Osteoblast (primary cell): ENCODE data around the gene SORBS2. TPM values are rescaled to one million over a fixed set of nuclear protein-coding genes. Genes with fewer than 3 reads are reported as not detected.

ENCODE experiments used
- DNase-seq: peaks from one replicate; pipeline ENCODE4 v3.0.0; 2011; ENCODE audit warnings: low spot score, mixed read lengths; ENCODE audit not compliant: insufficient read length; ENCODE audit errors: missing footprints
- H2AFZ ChIP-seq: 2 replicates; pipeline ENCODE4 v1.6.0; 2011; ENCODE audit warnings: mild to moderate bottlenecking, low read length
- H3K27ac ChIP-seq: 2 replicates; pipeline ENCODE4 v1.5.1; 2011; ENCODE audit warnings: mild to moderate bottlenecking, low read depth, low read length, moderate library complexity
- H3K27me3 ChIP-seq: 2 replicates; pipeline ENCODE4 v1.6.0; 2012; ENCODE audit warnings: mild to moderate bottlenecking, control low read depth, inconsistent platforms, low read length, moderate library complexity; ENCODE audit not compliant: insufficient read depth
- H3K36me3 ChIP-seq: 2 replicates; pipeline ENCODE4 v1.5.1; 2011; ENCODE audit warnings: mild to moderate bottlenecking, low read length, control low read depth, moderate library complexity; ENCODE audit not compliant: insufficient read depth
- H3K4me1 ChIP-seq: 2 replicates; pipeline ENCODE4 v1.5.1; 2011; ENCODE audit warnings: mild to moderate bottlenecking, low read length, control low read depth, moderate library complexity; ENCODE audit not compliant: insufficient read depth
- H3K4me2 ChIP-seq: 2 replicates; pipeline ENCODE4 v1.6.0; 2011; ENCODE audit warnings: mild to moderate bottlenecking, low read length; ENCODE audit not compliant: insufficient read depth
- H3K4me3 ChIP-seq: fragments of 200-600 bp; sonication (generic); 3 replicates; pipeline ENCODE4 v1.5.1; 2012; ENCODE audit warnings: mild to moderate bottlenecking, low read length, inconsistent platforms; ENCODE audit not compliant: insufficient read depth
- H3K79me2 ChIP-seq: 2 replicates; pipeline ENCODE4 v1.6.0; 2012; ENCODE audit warnings: mild to moderate bottlenecking, low read length, control low read depth, inconsistent platforms; ENCODE audit not compliant: insufficient read depth
- H3K9me3 ChIP-seq: 2 replicates; pipeline ENCODE4 v1.5.1; 2011; ENCODE audit warnings: low read depth, low read length, control low read depth
- H4K20me1 ChIP-seq: 2 replicates; pipeline ENCODE4 v1.6.0; 2012; ENCODE audit warnings: mild to moderate bottlenecking, low read length, control low read depth; ENCODE audit not compliant: insufficient read depth
- CTCF ChIP-seq: IDR thresholded peaks from 2 replicates; pipeline ENCODE4 v1.5.1; 2011; ENCODE audit warnings: mild to moderate bottlenecking, low read depth, low read length, moderate library complexity; ENCODE audit errors: extremely low read depth
- total RNA-seq: library from RNA; depleted of rRNA; stranded (reverse); fragments of >200 nt; gene quantifications from 2 replicates; pipeline ENCODE4 v1.2.3, GENCODE V29; 2012

The SORBS2 gene
- total RNA-seq, 1 donor = 85.0 TPM

DNA sequence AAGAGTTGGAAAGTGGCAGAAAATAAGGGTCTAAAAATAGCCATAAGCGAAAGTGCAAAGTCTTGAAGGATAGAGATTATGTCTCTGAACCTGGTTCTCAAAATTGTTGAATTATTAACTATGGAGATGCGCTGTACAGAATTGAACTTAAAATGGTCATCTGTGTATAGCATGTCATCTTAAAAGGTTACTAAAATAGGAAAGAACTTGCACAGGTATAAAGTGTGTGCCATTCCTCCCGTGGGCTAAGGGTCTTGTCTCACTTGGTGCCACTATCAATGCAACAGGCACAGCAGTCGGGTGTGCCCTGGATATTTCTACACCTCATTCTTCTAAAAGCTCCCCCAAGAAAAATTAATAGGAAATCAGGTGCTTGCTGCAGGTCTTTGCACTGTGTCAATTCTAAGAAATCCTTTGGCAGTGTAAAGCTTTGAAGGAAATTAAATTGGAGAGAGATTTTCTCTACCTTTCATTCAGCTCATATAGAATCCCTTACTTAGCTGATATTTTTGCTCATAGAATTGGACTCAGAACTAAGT, 2.4 kb downstream of the SORBS2 start:
- H3K79me2 ChIP-seq = no peaks in the 10 kb centered on the region
- no peaks in the 10 kb centered on the region for H3K4me1 ChIP-seq
- no peaks in the 10 kb centered on the region for H3K36me3 ChIP-seq
- no peaks in the 10 kb centered on the region for H4K20me1 ChIP-seq
- H3K27ac ChIP-seq = no peak overlapping the region
- H2AFZ ChIP-seq = no peak overlapping the region
- no peak overlapping the region for H3K4me2 ChIP-seq
- H3K4me3 ChIP-seq = no peak overlapping the region
- no peak for TF ChIP-seq CTCF
- no peaks in the 10 kb centered on the region for H3K27me3 ChIP-seq
- DNase-seq = no peak
- H3K9me3 ChIP-seq = no peaks in the 10 kb centered on the region

DNA sequence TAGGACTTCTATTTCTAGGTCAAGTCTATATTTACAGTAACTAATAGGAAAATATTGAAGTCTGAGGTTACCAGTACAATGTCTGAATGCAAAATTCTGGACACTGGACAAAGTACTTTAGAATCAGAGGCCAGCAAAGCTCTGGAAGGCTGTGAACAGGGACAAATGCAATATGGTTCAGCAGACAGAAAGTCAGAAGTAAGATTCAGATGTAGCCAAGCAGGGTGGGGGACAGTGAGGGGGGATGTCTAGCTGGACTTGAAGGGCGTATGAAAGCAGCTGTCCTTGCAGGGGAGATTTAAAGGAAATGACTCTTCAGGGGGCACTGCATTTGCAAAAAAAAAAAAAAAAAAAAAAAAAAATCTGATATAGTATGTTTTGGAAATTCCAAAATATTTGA, 2.9 kb downstream of the SORBS2 start:
- H4K20me1 ChIP-seq = no peaks in the 10 kb centered on the region
- TF ChIP-seq CTCF = no peak
- no peak overlapping the region for H3K4me3 ChIP-seq
- H3K79me2 ChIP-seq = no peaks in the 10 kb centered on the region
- H3K36me3 ChIP-seq = no peaks in the 10 kb centered on the region
- no peaks in the 10 kb centered on the region for H3K9me3 ChIP-seq
- no peak for DNase-seq
- no peak overlapping the region for H2AFZ ChIP-seq
- H3K27me3 ChIP-seq = no peaks in the 10 kb centered on the region
- no peak overlapping the region for H3K27ac ChIP-seq
- H3K4me2 ChIP-seq = no peak overlapping the region
- no peaks in the 10 kb centered on the region for H3K4me1 ChIP-seq

GRCh38 chr4:185805979-185806378, 6.0 kb downstream of the SORBS2 start:
- Histone ChIP-seq H4K20me1 (no peaks in the 10 kb centered on the region), H3K9me3 (no peaks in the 10 kb centered on the region), H3K79me2 (no peaks in the 10 kb centered on the region), H2AFZ (no peak overlapping the region), H3K4me2 (no peak overlapping the region), H3K4me1 (no peaks in the 10 kb centered on the region), H3K27me3 (no peaks in the 10 kb centered on the region), H3K36me3 (no peaks in the 10 kb centered on the region), H3K27ac (no peak overlapping the region), H3K4me3 (no peak overlapping the region)
- no peak for DNase-seq
- TF ChIP-seq CTCF = no peak

GRCh38 chr4:185805262-185805802, 6.7 kb downstream of the SORBS2 start:
- H3K4me3 ChIP-seq = no peak overlapping the region
- no peaks in the 10 kb centered on the region for H3K27me3 ChIP-seq
- no peak overlapping the region for H3K27ac ChIP-seq
- no peaks in the 10 kb centered on the region for H3K79me2 ChIP-seq
- no peak for TF ChIP-seq CTCF
- H3K9me3 ChIP-seq = no peaks in the 10 kb centered on the region
- no peaks in the 10 kb centered on the region for H4K20me1 ChIP-seq
- no peak overlapping the region for H3K4me2 ChIP-seq
- DNase-seq = no peak
- no peaks in the 10 kb centered on the region for H3K36me3 ChIP-seq
- no peaks in the 10 kb centered on the region for H3K4me1 ChIP-seq
- no peak overlapping the region for H2AFZ ChIP-seq
